ENCODE measurements around the gene DGCR2.

DNA sequence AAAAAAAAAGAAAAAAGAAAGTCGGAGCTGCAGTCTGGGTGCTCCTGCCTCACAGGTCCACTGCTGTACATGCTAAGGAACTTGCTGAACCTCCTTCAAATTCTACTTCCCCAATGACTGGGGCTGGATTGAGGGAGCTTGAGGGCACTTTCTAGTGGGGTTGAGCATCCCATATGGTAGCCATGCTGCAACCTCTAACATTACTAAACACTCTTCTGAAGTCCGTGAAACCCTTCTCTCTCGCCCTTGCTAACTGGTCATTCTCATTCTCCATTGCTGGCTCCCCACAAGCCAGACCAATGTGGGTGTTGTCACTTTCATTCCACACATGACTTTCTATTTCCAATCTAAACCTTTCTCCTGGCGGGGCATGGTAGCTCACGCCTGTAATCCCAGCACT is 21.0 kb upstream of the DGCR2 start:
- TF ChIP-seq, protein P1, sequence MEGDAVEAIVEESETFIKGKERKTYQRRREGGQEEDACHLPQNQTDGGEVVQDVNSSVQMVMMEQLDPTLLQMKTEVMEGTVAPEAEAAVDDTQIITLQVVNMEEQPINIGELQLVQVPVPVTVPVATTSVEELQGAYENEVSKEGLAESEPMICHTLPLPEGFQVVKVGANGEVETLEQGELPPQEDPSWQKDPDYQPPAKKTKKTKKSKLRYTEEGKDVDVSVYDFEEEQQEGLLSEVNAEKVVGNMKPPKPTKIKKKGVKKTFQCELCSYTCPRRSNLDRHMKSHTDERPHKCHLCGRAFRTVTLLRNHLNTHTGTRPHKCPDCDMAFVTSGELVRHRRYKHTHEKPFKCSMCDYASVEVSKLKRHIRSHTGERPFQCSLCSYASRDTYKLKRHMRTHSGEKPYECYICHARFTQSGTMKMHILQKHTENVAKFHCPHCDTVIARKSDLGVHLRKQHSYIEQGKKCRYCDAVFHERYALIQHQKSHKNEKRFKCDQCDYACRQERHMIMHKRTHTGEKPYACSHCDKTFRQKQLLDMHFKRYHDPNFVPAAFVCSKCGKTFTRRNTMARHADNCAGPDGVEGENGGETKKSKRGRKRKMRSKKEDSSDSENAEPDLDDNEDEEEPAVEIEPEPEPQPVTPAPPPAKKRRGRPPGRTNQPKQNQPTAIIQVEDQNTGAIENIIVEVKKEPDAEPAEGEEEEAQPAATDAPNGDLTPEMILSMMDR (IDR thresholded peaks at IDR 0.05), result no peak
- TF ChIP-seq POLR2A (IDR thresholded peaks at IDR 0.05), result no peak

Data from adrenal gland (tissue), 5 donors.